GM19455 (cell line): ENCODE data around the gene SSU72.
"Not testable (repeated sequence)": the region's sequence is repeated elsewhere in the genome, so short reads cannot be mapped to it uniquely, and the experiment has no call there.

Source experiments
- ATAC-seq: cut with Tn5 transposase; IDR thresholded peaks from one replicate; pipeline ENCODE4 v1.9.1; 2021; ENCODE audit not compliant: unreplicated experiment

Gene SSU72

GRCh38 chr1:1508775-1509464 lies 65.7 kb downstream of the SSU72 start:
- not testable (repeated sequence) for ATAC-seq

DNA sequence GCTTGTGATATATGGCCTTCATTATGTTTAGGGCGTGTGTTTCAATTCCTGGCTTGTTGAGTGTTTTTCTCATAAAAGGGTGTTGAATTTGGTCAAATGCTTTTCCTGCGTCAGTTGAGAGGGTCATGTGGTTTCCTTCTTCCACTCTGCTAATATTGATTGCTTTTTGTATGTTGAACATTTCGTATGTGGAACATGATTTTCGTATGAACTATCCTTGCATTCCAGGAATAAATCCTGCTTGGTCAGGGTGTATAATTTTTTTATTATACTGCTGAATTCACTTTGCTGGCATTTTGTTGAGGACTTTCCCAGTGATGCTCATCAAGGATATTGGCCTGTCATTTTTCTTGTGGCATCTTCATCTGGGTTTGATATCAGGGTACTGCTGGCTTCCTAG lies 67.4 kb downstream of the SSU72 start:
- no peak for ATAC-seq

DNA sequence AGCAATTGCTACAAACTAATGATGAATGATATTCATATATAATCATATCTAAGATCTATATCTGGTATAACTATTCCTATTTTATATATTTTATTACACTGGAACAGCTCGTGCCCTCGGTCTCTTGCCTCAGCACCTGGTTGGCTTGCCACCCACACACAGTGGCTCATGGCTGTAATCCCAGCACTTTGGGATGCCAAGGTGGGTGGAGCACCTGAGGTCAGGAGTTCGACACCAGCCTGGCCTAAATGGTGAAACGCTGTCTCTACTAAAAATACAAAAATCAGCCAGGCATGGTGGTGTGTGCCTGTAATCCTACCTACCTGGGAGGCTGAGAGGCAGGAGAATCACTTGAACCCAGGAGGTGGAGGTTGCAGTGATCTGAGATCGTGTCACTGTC lies 68.9 kb downstream of the SSU72 start:
- not testable (repeated sequence) for ATAC-seq

DNA sequence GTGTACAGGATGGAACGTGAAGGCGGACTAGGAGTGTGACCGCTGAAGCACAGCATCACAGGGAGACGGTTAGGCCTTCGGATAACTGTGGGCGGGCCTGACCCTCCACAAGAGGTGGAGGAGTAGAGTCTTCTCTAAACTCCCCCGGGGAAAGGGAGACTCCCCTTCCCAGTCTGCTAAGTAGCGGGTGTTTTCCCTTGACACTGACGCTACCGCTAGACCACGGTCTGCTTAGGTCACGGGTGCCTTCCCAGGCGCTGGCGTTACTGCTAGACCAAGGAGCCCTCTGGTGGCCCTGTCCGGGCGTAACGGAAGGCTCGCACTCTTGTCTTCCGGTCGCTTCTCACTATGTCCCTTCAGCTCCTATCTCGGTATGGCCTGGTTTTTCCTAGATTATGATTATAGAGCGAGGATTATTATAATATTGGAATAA lies 69.3 kb downstream of the SSU72 start:
- not testable (repeated sequence) for ATAC-seq

DNA sequence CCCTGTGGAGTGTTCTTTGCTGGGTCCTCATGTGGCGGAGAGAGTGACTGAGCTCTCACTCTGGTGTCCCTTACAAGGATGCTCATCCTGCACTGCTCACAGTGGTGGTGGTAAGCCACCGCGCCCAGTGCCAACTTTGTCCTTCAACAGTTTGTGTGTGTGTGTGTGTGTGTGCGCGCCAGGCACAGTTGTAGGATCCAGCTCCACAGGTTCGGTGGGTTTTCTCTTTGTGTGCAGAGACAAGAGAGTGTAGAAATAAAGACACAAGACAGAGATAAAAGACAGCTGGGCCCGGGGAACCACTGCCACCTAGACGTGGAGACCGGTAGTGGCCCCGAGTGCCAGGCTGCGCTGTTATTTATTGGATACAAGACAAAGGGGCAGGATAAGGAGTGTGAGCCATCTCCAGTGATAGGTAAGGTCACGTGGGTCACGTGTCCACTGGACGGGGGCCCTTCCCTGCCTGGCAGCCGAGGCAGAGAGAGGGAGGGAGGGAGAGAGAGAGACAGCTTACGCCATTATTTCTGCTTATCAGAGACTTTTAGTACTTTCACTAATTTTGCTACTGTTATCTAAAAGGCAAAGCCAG lies 69.8 kb downstream of the SSU72 start:
- ATAC-seq, result not testable (repeated sequence)

DNA sequence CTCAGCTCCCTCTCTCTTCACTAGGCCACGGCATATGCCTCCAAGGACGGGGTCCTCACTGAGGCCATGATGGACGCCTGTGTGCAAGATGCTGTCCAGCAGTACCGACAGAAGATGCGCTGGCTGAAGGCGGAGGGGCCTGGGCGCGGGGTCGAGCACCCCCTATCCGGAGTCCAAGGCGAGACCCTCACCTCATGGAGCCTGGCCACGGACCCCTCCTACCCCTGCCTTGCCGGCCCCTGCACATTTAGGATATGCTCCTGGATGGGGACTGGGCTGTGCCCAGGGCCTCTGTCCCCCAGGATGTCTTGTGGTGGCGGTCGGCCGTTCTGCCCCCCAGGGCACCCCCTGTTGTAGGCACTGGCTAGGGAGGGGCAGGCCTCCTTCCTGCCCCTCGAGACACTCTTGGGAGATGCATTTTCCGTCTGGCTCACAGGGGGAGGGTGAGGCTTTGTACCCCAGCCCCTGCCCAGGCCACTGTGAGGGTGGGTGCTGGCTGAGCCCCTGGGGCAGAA lies 79.1 kb downstream of the SSU72 start:
- not testable (repeated sequence) for ATAC-seq

GRCh38 chr1:1494311-1494710 lies 80.4 kb downstream of the SSU72 start:
- ATAC-seq, result not testable (repeated sequence)
